Astrocyte (in vitro differentiated cells and primary cell): ENCODE data around the gene ZNF547. TPM values are rescaled to one million over a fixed set of nuclear protein-coding genes. Genes with fewer than 3 reads are reported as not detected.

ENCODE experiments used
- DNase-seq: peaks from one replicate; pipeline ENCODE4 v3.0.0-alpha.2; 2010; ENCODE audit warnings: low read depth
- FAIRE-seq: peaks from 2 replicates; lab custom pipeline; 2011; peaks lifted over from hg19 to GRCh38; lab: Jason Lieb, UNC
- H2AFZ ChIP-seq: 2 replicates; pipeline ENCODE4 v1.6.0; 2012; ENCODE audit warnings: low read depth, low read length, inconsistent platforms
- H3K27ac ChIP-seq: 2 replicates; pipeline ENCODE4 v1.5.1; 2011; ENCODE audit warnings: low read depth, low read length, inconsistent platforms
- H3K27me3 ChIP-seq: 2 replicates; pipeline ENCODE4 v1.6.0; 2011; ENCODE audit warnings: low read length, inconsistent platforms; ENCODE audit not compliant: insufficient read depth
- H3K36me3 ChIP-seq: 2 replicates; pipeline ENCODE4 v1.5.1; 2011; ENCODE audit warnings: low read length, inconsistent platforms; ENCODE audit not compliant: insufficient read depth
- H3K4me1 ChIP-seq: 2 replicates; pipeline ENCODE4 v1.5.1; 2011; ENCODE audit warnings: low read length, inconsistent platforms; ENCODE audit not compliant: insufficient read depth
- H3K4me2 ChIP-seq: 2 replicates; pipeline ENCODE4 v1.6.0; 2012; ENCODE audit warnings: low read length, inconsistent platforms
- H3K4me3 ChIP-seq: 2 replicates; pipeline ENCODE4 v1.5.1; 2011; ENCODE audit warnings: low read depth, mild to moderate bottlenecking, low read length, inconsistent platforms; ENCODE audit not compliant: insufficient read depth
- H3K79me2 ChIP-seq: 2 replicates; pipeline ENCODE4 v1.6.0; 2012; ENCODE audit warnings: mild to moderate bottlenecking, low read length, inconsistent platforms; ENCODE audit not compliant: insufficient read depth
- H3K9ac ChIP-seq: 2 replicates; pipeline ENCODE4 v1.6.0; 2012; ENCODE audit warnings: mild to moderate bottlenecking, low read length, inconsistent platforms
- H3K9me3 ChIP-seq: 2 replicates; pipeline ENCODE4 v1.5.1; 2012; ENCODE audit warnings: low read depth, mild to moderate bottlenecking, low read length, inconsistent platforms; ENCODE audit not compliant: insufficient read depth
- H4K20me1 ChIP-seq: 2 replicates; pipeline ENCODE4 v1.6.0; 2012; ENCODE audit warnings: low read length, inconsistent platforms; ENCODE audit not compliant: insufficient read depth
- H3K27ac Mint-ChIP-seq: one replicate; pipeline ENCODE4 v1.8.0; 2021; ENCODE audit warnings: mild to moderate bottlenecking, mixed read lengths; ENCODE audit not compliant: unreplicated experiment
- H3K27me3 Mint-ChIP-seq: one replicate; pipeline ENCODE4 v1.8.0; 2021; ENCODE audit warnings: low read depth, mixed read lengths; ENCODE audit not compliant: unreplicated experiment
- H3K36me3 Mint-ChIP-seq: one replicate; pipeline ENCODE4 v1.8.0; 2021; ENCODE audit warnings: low read depth, mixed read lengths; ENCODE audit not compliant: unreplicated experiment
- H3K4me1 Mint-ChIP-seq: one replicate; pipeline ENCODE4 v1.8.0; 2021; ENCODE audit warnings: low read depth, mixed read lengths; ENCODE audit not compliant: unreplicated experiment
- H3K4me3 Mint-ChIP-seq: one replicate; pipeline ENCODE4 v1.8.0; 2021; ENCODE audit warnings: mild to moderate bottlenecking, moderate library complexity, mixed read lengths; ENCODE audit not compliant: unreplicated experiment
- H3K9me3 Mint-ChIP-seq: one replicate; pipeline ENCODE4 v1.8.0; 2021; ENCODE audit warnings: mild to moderate bottlenecking, mixed read lengths; ENCODE audit not compliant: unreplicated experiment
- CTCF ChIP-seq: IDR thresholded peaks from 2 replicates; pipeline ENCODE4 v1.5.1; 2011; ENCODE audit warnings: low read depth, mild to moderate bottlenecking, inconsistent platforms, low read length, moderate library complexity; ENCODE audit not compliant: insufficient read depth
- EZH2 ChIP-seq: IDR thresholded peaks from 2 replicates; pipeline ENCODE4 v1.6.1; 2012; ENCODE audit warnings: mild to moderate bottlenecking, low read length, inconsistent platforms; ENCODE audit not compliant: insufficient read depth
- total RNA-seq: library from RNA; stranded (reverse); gene quantifications from 2 replicates; pipeline ENCODE4 v1.2.1, GENCODE V29; 2021

ZNF547 gene
- total RNA-seq, 1 donor from 2014 or later, result 4.1 TPM

DNA sequence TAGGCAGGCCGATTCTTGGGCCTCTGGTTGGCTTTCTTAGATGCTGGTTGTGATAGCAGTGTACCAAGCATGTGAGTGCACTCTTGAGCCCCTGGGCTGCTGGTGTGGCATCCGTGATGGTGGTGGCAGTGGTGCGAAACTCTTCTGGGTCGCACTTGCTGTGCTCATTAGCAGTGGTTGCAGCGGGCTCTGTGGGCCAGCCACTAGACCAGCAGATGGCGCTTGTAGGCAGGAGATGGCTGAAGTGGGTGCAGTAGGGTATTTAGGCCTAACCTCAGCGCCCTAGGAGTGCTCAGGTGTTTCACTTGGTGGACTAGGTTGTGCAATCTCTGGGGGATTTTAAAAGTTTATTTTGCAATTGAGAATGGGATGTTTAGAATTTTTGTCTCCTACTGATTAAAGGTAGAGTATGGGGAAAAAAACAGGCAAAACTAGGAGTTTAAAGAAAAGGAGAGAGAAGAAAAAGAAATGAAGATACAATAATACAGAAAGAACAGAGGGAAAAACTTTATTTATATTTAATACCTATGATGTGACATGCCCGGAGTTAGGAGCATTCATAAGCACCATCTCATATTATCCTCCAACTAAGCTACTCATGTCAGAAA is 43.3 kb downstream of the ZNF547 start:
- no peak for FAIRE-seq
- H3K4me1 Mint-ChIP-seq, result peaks cover 1% of the 10 kb centered on the region
- H3K36me3 Mint-ChIP-seq, result peaks cover 20% of the 10 kb centered on the region
- Histone ChIP-seq H4K20me1 (no peaks in the 10 kb centered on the region), H3K79me2 (peaks cover 3% of the 10 kb centered on the region), H3K4me2 (no peak overlapping the region), H3K27ac (no peak overlapping the region), H3K4me1 (peaks cover 4% of the 10 kb centered on the region), H3K9me3 (peaks cover 26% of the 10 kb centered on the region), H3K36me3 (no peaks in the 10 kb centered on the region), H3K27me3 (no peaks in the 10 kb centered on the region), H3K4me3 (no peak overlapping the region), H3K9ac (no peak overlapping the region), H2AFZ (no peak overlapping the region)
- H3K4me3 Mint-ChIP-seq, result no peak overlapping the region
- no peak for DNase-seq
- peaks cover 7% of the 10 kb centered on the region for H3K9me3 Mint-ChIP-seq
- H3K27ac Mint-ChIP-seq, result no peak overlapping the region
- H3K27me3 Mint-ChIP-seq, result no peaks in the 10 kb centered on the region
- TF ChIP-seq EZH2, result no peak
- peak; percentile 11 for TF ChIP-seq CTCF

- Histone ChIP-seq H3K4me3 (peak within 1 kb of the TSS; percentile 86), H3K36me3 (peaks cover 3% of the 10 kb centered on the region), H4K20me1 (no peaks in the 10 kb centered on the region), H3K79me2 (peaks cover 33% of the 10 kb centered on the region), H3K4me2 (peak within 1 kb of the TSS; percentile 92), H3K9me3 (no peaks in the 10 kb centered on the region), H3K27ac (peak within 1 kb of the TSS; percentile 11), H2AFZ (peak within 1 kb of the TSS; percentile 88), H3K4me1 (peaks cover 9% of the 10 kb centered on the region), H3K27me3 (no peaks in the 10 kb centered on the region), H3K9ac (peak within 1 kb of the TSS; percentile 84)
- H3K4me1 Mint-ChIP-seq, result peaks cover 6% of the 10 kb centered on the region
- DNase-seq (peak; percentile 90), FAIRE-seq (peak; percentile 89)
- TF ChIP-seq CTCF, result no peak
- no peak for TF ChIP-seq EZH2
- H3K36me3 Mint-ChIP-seq, result peaks cover 9% of the 10 kb centered on the region
- no peaks in the 10 kb centered on the region for H3K27me3 Mint-ChIP-seq
- H3K4me3 Mint-ChIP-seq, result peak within 1 kb of the TSS; percentile 90
- H3K9me3 Mint-ChIP-seq, result no peaks in the 10 kb centered on the region
- peak within 1 kb of the TSS; percentile 80 for H3K27ac Mint-ChIP-seq
Observed at GRCh38 chr19:57410877-57411671, 47.7 kb downstream of the ZNF547 start, which contains the start of gene ZNF17. TSS of gene ZNF17 (plus strand) at chr19:57411161. CDS start at chr19:57413616, 2,455 bp downstream.
